HepG2 (cell line): ENCODE measurements around the gene ATP11A. TPM values are rescaled to one million over a fixed set of nuclear protein-coding genes. Genes with fewer than 3 reads are reported as not detected.

Source experiments
- ARNTL ChIP-seq: sonication (generic); formaldehyde crosslinking; IDR thresholded peaks from 2 replicates; pipeline ENCODE4 v1.4.0; 2020; ENCODE audit warnings: mild to moderate bottlenecking, missing genetic modification reagents
- BRD4 ChIP-seq: sonication (generic); formaldehyde crosslinking; IDR thresholded peaks from 2 replicates; pipeline ENCODE4 v1.4.0; 2020; ENCODE audit warnings: missing genetic modification reagents
- ELF4 ChIP-seq: sonication (generic); formaldehyde crosslinking; IDR thresholded peaks from 2 replicates; pipeline ENCODE4 v1.5.0; 2020; ENCODE audit warnings: missing genetic modification reagents, mild to moderate bottlenecking, moderate library complexity, borderline replicate concordance
- GATAD2A ChIP-seq: IDR thresholded peaks from 2 replicates; pipeline ENCODE4 v1.6.1; 2016
- GLMP ChIP-seq: sonication (generic); formaldehyde crosslinking; IDR thresholded peaks from 2 replicates; pipeline ENCODE4 v1.9.0; 2021; ENCODE audit warnings: missing genetic modification reagents, mild to moderate bottlenecking, borderline replicate concordance
- HOXD1 ChIP-seq: sonication (generic); formaldehyde crosslinking; IDR thresholded peaks from 2 replicates; pipeline ENCODE4 v1.5.0; 2020; ENCODE audit warnings: missing genetic modification reagents
- MXD4 ChIP-seq: IDR thresholded peaks from 2 replicates; pipeline ENCODE4 v1.6.1; 2016; ENCODE audit warnings: mild to moderate bottlenecking, missing biosample characterization, missing genetic modification reagents
- MYC ChIP-seq: sonication (generic); formaldehyde crosslinking; IDR thresholded peaks from 2 replicates; pipeline ENCODE4 v1.9.0; 2021; ENCODE audit warnings: missing genetic modification reagents, borderline replicate concordance
- NFIB ChIP-seq: sonication (generic); formaldehyde crosslinking; IDR thresholded peaks from 2 replicates; pipeline ENCODE4 v1.9.0; 2021; ENCODE audit warnings: missing genetic modification reagents, mild to moderate bottlenecking, borderline replicate concordance
- NFRKB ChIP-seq: fragments of 450-650 bp; IDR thresholded peaks from 2 replicates; pipeline ENCODE4 v1.6.1; 2017
- NRL ChIP-seq: sonication (generic); formaldehyde crosslinking; IDR thresholded peaks from 2 replicates; pipeline ENCODE4 v1.5.0; 2020; ENCODE audit warnings: missing genetic modification reagents, mild to moderate bottlenecking, moderate library complexity, borderline replicate concordance
- PBX2 ChIP-seq: IDR thresholded peaks from 2 replicates; pipeline ENCODE4 v1.6.1; 2016; ENCODE audit warnings: control low read depth
- PHF5A ChIP-seq: IDR thresholded peaks from one replicate; pipeline ENCODE4 v1.6.1; 2018; ENCODE audit warnings: low read depth, missing genetic modification reagents; ENCODE audit not compliant: unreplicated experiment
- SCMH1 ChIP-seq: sonication (generic); formaldehyde crosslinking; IDR thresholded peaks from 2 replicates; pipeline ENCODE4 v1.9.0; 2021; ENCODE audit warnings: missing genetic modification reagents, mild to moderate bottlenecking, borderline replicate concordance
- TEF ChIP-seq: sonication (generic); formaldehyde crosslinking; IDR thresholded peaks from 2 replicates; pipeline ENCODE4 v1.5.0; 2020; ENCODE audit warnings: missing genetic modification reagents
- TIGD3 ChIP-seq: sonication (generic); formaldehyde crosslinking; IDR thresholded peaks from 2 replicates; pipeline ENCODE4 v1.5.1; 2020; ENCODE audit warnings: mild to moderate bottlenecking, missing genetic modification reagents, borderline replicate concordance
- ZNF18 ChIP-seq: sonication (generic); formaldehyde crosslinking; IDR thresholded peaks from 2 replicates; pipeline ENCODE4 v1.8.0; 2022; ENCODE audit warnings: mild to moderate bottlenecking, missing genetic modification reagents; ENCODE audit not compliant: insufficient replicate concordance
- ZNF501 ChIP-seq: sonication (generic); formaldehyde crosslinking; IDR thresholded peaks from 2 replicates; pipeline ENCODE4 v1.5.1; 2020; ENCODE audit warnings: mild to moderate bottlenecking, moderate library complexity, missing genetic modification reagents
- ZNF567 ChIP-seq: sonication (generic); formaldehyde crosslinking; IDR thresholded peaks from 2 replicates; pipeline ENCODE4 v1.8.1; 2023; ENCODE audit warnings: mild to moderate bottlenecking, missing genetic modification reagents, borderline replicate concordance
- ZNF569 ChIP-seq: sonication (generic); formaldehyde crosslinking; IDR thresholded peaks from 2 replicates; pipeline ENCODE4 v1.5.0; 2020; ENCODE audit warnings: mild to moderate bottlenecking, missing genetic modification reagents, moderate library complexity, borderline replicate concordance
- ZNF580 ChIP-seq: IDR thresholded peaks from 2 replicates; pipeline ENCODE4 v1.6.1; 2016; ENCODE audit warnings: low read depth, borderline replicate concordance
- ZNF724P ChIP-seq: sonication (generic); formaldehyde crosslinking; IDR thresholded peaks from 2 replicates; pipeline ENCODE4 v1.8.0; 2022; ENCODE audit warnings: missing genetic modification reagents, borderline replicate concordance
- ZSCAN25 ChIP-seq: sonication (generic); formaldehyde crosslinking; IDR thresholded peaks from 2 replicates; pipeline ENCODE4 v1.8.0; 2022; ENCODE audit warnings: mild to moderate bottlenecking, missing genetic modification reagents
- ZSCAN31 ChIP-seq: sonication (generic); formaldehyde crosslinking; IDR thresholded peaks from 2 replicates; pipeline ENCODE4 v1.5.0; 2020; ENCODE audit warnings: low read depth, mild to moderate bottlenecking, missing genetic modification reagents
- polyA plus RNA-seq, 8 experiments: library from polyadenylated mRNA; depleted of rRNA in 3 of 8; stranded (reverse) in 7 of 8; unstranded in 1 of 8; fragments of >200 nt; fragmentation: Illumina TruSeq in 4 of 8; extraction: Trizol in 4 of 8; gene quantifications; 2 replicates each; pipeline versions ENCODE4 v1.2.1 to v1.2.3, GENCODE V29; 2011 to 2016; ENCODE audit warnings: low read depth in 4 of 8, missing spikeins in 1 of 8, mixed read lengths in 1 of 8; ENCODE audit not compliant: insufficient read depth in 1 of 8
- total RNA-seq, 5 experiments: library from RNA; depleted of rRNA; stranded (reverse); fragments of >200 nt; fragmentation: Illumina TruSeq; extraction: Trizol; gene quantifications; 2 replicates each; pipeline ENCODE4 v1.2.3, GENCODE V29; 2016; ENCODE audit warnings: low read depth in 1 of 5

The ATP11A gene
- total and polyA plus RNA-seq, 2 of the 13 experiments (the other 11 are each of a cell fraction or from before 2014, with no cell fraction given): 18.4 to 20.1 TPM

- no peak for TF ChIP-seq BRD4 (CRISPR knock-in tag)
- TF ChIP-seq ELF4 (CRISPR knock-in tag): no peak
- no peak for TF ChIP-seq TEF (CRISPR knock-in tag)
- no peak for TF ChIP-seq ARNTL (CRISPR knock-in tag)
- TF ChIP-seq ZNF501 (CRISPR knock-in tag): no peak
- no peak for TF ChIP-seq ZSCAN31 (CRISPR knock-in tag)
- TF ChIP-seq HOXD1: no peak
- TF ChIP-seq NRL (CRISPR knock-in tag): no peak
- no peak for TF ChIP-seq ZNF567 (CRISPR knock-in tag)
- no peak for TF ChIP-seq ZNF569 (CRISPR knock-in tag)
- TF ChIP-seq SCMH1 (CRISPR knock-in tag): no peak
- no peak for TF ChIP-seq NFRKB
- no peak for TF ChIP-seq ZSCAN25 (CRISPR knock-in tag)
- no peak for TF ChIP-seq TIGD3 (CRISPR knock-in tag)
- no peak for TF ChIP-seq GATAD2A (CRISPR knock-in tag)
- TF ChIP-seq MYC (CRISPR knock-in tag): no peak
- no peak for TF ChIP-seq ZNF580 (CRISPR knock-in tag)
- no peak for TF ChIP-seq PBX2 (CRISPR knock-in tag)
- no peak for TF ChIP-seq PHF5A (CRISPR knock-in tag)
- no peak for TF ChIP-seq ZNF724P (CRISPR knock-in tag)
- TF ChIP-seq ZNF18 (CRISPR knock-in tag): no peak
- TF ChIP-seq GLMP (CRISPR knock-in tag): no peak
- TF ChIP-seq MXD4 (CRISPR knock-in tag): no peak
- no peak for TF ChIP-seq NFIB (CRISPR knock-in tag)
Observed at GRCh38 chr13:112917737-112918136, 227.9 kb downstream of the ATP11A start (continued).
